Medulla oblongata (tissue), 1 donor: ENCODE data around the gene EPHB2.
"Not testable (repeated sequence)": the region's sequence is repeated elsewhere in the genome, so short reads cannot be mapped to it uniquely, and the experiment has no call there.

Experiments used
- DNase-seq: peaks from one replicate; pipeline ENCODE4 v3.0.0-alpha.2; 2015; ENCODE audit errors: extremely low spot score

The EPHB2 gene

DNA sequence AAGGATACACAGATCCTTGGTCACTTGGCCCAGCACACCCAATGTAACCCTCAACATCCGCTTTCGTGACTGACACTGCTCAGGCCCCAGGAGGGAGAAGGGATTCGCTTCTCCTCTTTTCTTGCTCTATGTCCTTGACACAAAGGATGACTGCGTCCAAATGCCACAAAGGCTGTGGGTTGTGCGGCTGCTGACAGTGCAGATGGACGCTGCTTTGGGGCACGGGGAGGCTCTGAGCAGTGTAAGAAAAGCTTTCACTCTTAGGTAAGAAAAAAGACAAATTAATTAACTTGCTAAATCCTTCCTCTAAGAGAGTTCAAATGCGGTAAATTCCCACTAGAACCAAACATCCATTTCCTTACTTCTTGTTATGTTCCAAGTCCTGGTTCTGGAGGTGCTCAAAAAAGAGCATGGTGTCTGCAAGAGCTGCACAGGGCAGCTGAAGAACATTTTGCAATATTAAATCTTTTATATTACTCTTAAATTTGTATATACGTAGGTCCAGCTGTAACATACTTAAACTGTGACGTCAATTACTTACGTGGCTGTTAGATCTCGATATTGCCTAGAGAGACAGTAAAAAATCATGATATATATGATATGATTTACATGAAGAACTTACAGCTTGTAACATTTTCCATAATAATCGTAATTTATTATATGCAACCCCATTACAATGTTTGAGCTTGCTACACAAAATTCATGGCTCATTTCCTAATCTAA, 19.4 kb upstream of the EPHB2 start:
- DNase-seq: no peak

DNA sequence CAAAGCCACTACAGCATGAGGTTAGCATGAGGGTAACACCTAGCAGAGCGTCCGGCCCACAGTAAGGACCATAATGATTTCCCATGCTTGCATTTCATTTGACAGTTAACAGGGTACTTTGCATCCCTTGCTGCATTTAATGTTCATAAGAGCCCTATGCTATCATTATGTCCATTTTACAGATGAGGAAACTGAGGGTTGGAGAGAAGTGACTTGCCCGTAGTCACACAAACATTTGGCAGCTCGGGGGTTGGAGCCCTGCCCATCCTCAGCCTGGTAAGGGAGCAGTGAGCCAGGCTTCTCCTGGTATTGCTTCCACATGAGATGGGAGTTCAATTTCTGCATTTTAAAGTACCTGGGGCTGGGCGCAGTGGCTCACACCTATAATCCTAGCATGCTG, 16.5 kb upstream of the EPHB2 start:
- no peak for DNase-seq

DNA sequence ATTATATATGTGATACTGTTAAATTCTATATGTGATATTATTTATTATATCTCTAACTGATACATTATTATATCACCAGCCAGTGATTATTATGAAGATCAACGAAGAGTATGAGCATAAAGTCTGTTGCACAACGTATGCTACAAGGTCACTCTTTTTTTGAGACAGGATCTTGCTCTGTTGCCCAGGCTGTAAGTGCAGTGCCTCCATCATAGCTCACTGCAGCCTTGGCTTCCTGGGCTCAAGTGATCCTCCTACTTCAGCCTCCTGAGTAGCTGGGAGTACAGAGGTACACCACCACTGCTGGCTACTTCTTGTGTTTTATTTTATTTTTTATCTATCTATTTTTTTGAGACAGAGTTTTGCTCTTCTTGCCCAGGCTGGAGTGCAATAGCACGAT, 14.0 kb upstream of the EPHB2 start:
- DNase-seq: no peak

DNA sequence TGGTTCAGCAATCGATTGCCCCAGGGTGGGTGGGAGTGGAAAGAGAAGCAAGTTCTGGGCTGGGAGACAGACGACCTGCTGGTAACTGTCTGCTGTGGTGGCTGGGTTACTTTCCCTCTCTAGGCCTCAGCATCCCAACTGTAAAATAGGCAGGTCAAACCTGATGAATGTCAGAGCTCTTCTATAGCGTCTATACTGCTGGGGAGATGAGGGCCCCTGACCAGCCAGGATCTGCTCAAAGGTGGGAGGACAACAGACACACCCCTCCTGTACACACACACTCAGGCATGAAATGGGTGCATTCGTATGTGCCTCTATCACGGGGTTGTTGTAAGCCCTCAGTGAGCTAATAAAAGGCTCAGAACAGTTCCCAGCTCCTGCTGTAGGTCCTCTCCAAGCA, 12.7 kb upstream of the EPHB2 start:
- no peak for DNase-seq

DNA sequence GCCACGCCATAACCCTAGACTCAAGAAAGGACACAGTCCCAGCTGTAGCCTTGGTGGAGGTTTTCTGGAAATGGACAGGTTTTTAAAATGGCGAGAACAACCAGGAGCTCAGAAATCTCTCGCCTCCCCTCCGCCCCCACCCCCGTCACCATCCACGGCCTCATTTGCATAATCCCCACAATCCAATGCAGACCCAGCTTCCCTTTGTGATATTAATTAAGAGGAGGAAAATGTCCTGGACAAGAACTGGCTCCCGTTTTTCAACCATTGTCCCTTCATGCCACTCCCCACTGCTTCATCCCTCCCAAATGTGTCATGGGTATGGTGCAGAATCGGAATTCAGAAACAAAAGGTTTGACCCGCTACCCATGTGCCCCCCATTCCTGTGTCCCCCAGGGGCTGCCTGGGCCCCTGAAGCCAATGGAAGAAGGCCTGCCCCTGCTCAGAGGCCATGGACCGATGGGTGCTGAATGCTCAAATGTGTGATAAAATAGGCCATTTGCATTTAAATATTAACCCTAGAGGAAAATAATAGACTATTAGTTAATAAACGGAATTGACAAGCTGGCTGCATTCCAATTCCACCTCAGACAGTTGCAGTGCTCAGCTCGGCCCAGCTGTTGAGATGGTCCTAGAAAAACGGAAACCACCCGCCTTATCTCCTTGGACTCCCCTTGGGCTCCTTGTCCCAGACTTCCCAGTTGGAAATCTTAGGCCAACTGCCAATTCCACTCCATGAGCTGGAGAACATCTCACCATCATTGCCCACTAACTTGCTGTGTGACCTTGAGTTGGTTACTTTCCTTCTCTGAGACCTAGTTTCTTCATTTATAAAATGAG, 10.7 kb upstream of the EPHB2 start:
- DNase-seq: no peak

DNA sequence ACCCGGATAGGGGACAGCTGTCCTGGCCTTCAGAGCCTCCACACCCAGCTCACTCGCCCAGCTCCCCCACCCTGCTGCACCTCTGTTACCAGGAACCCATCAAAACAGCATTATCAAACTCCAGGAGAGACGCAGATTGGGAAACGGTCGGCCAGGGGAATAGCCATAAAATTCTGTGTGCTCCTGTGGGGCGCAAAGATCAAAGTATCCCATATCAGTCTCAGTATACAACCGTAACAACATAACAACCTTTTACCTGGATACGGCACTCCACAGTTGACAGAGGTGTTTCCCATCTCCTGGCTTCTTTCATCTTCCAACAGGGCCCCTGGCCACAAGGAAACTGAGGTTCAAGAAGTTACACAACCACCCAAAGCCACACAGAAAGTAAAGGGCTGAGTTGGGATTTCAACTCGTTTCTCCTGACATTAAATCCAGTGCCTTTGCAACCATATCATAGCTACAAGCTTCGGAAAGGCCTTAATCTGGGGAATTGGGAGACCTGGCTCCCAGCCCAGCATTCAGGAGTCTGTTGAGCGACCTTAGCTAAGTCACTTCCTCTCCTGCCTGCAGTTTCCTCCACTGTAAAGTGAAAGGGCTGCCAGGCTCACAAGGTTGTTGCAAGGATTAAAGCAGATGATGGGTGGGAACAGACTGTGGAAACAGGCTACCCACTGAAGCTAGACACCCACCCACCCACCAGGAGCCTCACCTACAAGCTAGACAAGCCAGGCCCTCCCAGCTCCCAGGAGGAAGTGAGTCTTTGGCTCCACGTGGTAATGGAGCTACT, 8.1 kb upstream of the EPHB2 start:
- no peak for DNase-seq

DNA sequence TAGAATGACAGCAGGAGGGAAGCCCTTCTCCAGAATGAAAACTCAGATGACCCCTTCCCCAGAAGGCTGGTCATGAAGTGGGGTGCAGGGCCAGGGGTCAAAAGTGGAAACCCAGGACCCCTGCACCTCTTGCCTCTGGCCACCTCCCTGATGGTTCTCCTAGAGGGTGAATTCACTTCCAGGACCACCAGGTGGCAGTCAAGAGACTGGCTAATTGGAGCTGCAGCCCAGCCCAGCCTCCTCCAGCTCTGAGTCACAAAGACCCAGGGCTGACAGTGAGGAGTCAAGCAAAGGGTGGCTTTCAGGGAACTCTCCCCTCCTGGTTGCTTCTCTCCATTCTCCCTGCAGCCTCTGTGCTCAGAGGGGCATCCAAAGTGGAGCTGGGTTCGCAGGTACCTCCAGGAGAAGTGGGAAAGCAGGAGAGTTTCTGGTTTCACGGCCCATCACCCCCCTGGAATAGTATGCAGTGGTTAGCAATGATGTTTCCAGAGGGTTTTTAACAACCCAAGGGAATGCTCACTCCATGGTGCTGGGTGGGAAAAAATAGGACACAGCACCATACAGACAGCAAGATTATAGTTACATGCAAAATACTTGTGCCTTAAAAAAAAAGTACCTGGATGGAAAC, 6.1 kb upstream of the EPHB2 start:
- DNase-seq: peak; percentile 96

DNA sequence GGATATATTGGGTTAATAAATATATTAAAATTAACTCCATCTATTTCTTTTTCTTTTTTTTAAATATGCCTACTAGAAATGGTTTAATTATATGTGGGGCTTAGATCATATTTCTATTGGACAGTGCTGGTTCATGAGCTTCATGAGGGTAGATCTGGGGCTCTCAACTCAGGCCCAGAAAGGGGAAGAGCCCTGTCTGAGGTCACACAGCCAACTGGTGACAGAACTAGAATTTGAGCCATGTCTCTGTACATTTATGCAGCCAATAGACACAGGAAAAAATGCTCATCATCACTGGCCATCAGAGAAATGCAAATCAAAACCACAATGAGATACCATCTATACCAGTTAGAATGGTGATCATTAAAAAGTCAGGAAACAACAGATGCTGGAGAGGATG, 5.1 kb upstream of the EPHB2 start:
- no peak for DNase-seq

DNA sequence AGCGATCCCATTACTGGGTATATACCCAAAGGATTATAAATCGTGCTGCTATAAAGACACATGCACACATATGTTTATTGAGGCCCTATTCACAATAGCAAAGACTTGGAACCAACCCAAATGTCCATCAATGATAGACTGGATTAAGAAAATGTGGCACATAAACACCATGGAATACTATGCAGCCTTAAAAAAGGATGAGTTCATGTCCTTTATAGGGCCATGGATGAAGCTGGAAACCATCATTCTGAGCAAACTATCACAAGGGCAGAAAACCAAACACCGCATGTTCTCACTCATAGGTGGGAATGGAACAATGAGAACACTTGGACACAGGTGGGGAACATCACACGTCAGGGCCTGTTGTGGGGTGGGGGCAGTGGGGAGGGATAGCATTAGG, 4.5 kb upstream of the EPHB2 start:
- DNase-seq: not testable (repeated sequence)

DNA sequence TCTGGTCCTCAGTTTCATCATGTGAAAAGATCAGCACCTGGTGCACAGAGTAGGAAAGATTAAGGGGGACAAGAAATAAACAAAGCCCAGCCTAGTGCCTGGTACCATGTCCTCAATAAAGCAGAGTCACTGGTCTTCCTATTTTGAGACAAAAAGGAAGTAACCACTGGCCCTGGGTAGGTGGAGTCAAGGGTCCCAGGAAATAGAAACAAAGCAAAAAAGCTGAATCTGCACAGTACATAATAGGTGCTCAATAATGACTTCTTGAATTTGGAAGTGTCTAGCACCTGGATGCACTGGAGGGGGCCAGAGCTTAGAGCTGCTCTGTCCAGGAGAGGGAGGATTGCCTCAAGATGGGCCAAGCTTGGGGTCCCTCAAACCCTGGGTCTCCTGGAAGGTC, 1.9 kb upstream of the EPHB2 start:
- peak; percentile 23 for DNase-seq

DNA sequence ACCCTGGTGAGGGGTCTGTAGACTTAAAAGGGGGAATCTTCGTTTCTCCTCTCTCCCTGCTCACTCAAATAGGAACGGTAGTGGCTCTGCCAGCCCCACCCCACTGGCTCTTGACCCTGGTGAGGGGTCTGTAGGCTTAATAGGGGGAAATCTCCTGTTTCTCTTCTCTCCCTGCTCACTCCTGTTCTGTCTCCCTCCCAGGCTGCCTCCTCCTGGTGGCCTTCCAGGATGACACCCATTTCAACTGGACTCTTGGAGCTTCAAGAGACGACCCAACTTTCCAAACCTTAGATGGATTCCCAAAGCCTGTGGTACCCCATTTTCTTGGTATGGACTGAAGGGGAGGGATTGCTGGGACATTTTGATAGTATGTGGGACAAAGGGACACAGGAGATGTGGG, 1.4 kb upstream of the EPHB2 start:
- no peak for DNase-seq

DNA sequence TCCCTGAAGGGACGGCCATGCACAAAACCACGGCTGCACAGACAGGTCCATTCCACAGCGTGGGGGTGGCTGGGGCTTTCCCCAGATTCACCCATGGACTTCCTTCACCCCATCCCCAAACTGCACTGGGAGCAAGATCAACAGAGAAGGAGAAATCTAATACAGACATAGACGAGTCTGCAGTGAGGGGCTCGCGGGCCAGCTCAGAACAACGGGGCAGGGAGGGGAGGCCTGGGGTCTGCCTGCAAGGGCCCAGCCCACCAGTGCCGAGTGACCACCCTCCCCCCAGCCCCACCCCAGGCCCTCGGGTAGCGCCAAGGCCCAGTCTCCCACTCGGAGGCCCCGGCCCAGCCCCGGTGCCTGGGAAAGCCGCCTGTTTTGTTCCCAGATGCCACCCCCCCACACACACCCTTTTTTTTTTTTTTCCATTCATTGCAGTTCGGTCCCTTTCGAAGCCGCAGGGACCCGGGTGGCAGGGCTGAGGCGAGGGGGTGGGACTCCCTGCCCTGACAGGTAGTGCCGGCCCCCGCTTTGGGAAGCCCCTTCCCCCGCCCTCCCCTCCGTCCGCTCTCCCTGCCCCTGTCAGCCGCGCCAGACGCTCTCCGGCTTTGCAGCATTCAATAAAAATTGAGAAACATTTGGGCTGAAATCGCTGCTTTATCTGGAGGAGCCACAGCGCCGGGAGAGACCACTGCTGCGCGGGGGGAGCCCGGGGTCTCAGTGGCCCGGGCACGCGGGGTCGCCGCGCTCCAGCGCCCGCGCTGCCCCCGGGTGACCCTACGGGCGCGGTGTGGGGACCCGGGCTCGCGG, 543 bp upstream of the EPHB2 start:
- peak; percentile 55 for DNase-seq

DNA sequence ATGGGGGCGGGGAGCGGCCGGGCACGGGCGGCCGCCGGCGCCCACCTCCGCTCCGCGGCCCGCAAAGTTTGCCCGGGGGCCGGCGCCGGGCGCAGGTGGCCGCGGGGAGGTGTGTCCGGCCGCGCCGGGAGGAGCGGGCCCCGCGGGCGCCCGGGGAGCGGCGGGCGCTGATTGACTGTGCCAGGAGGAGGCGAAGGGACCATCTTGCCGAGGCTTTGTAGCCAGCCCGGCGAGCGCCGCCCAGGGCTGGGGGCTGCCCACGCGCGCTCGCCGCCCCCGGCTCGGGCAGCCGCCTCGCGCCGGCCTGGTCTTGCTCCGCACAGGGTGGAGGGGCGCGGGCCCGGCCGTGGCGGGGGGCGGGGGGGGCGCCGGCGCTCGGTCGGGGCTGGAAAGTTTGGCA, 432 bp downstream of the EPHB2 start:
- no peak for DNase-seq

DNA sequence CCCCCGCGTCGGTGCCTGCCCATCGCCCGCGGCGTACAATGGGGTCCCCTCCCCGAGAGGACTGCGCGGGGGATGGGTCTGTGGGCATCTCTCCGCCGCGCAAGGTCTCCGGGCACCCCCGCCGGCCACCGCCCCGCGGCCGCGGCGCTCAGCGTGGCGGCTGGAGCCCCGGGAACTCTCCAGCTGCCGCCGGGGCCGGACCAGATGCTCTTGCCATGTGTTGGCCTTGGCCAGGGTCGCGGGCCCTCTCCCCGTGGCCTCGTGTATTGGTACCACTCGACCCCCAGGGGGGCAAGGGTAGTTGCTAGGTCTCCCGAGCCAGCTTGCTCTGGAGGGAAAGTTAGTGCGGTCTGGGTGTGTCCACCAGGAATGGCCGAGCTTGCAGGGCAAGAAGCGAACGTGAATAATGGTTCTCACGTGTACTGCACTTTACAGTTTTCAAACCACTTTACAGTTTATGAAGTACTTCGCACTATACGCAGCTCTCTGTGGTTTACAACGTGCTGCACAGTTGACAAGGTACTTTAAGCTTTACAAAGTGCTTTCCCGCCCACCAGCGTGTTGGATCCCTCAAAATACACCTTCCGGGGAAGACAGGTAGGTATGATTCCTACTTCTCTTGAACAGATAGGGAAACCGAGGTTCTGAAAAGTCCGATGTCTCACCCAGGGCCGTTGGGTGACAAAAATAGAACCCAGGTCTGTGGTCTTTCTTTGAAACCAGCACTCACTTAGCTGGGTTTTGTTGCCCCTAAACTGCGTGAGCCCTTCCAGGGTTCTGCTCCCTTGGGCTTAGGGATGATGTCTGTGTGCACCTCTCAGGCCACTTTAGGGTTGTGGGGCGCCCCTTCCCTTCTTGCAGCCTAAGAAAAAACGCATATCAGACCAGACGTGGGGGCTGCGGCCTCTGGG, 1.2 kb downstream of the EPHB2 start:
- DNase-seq: no peak

DNA sequence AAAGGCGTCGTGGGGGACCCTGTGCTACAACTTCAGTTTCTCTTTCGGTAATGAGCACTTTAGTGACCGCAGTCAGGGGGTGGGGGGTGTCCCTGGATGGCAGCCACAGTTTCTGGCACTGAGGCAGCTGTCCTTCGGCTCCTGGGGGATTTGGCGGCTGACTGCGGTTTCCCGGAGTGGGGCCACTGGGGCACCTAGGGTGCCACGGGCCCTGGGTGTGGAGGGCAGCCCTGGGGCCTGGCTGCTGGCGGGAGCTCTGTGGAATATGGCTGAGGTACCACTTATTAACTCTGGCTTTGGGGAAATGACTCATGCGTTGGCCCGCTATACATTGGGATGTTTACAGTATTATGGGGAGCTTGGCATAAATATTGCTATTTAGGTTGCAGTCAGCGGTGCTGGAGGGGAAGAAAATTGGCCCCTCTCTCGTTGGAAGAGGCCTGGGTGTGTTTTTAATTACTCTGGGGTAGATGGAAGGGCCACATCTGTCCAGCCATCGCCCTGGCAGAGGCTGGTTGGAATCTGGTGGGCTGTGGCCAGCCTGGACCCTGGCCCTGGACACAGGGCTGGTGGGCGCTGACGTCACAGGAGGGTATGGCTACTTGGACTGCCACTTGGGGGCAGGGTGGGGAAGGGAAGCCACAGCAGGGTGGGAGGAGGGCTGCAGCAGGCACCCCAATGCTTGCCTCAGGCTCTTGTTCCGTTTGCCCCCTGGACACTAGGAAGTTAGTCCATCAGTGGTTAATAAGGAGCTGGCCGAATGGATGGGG, 2.0 kb downstream of the EPHB2 start:
- peak; percentile 27 for DNase-seq

DNA sequence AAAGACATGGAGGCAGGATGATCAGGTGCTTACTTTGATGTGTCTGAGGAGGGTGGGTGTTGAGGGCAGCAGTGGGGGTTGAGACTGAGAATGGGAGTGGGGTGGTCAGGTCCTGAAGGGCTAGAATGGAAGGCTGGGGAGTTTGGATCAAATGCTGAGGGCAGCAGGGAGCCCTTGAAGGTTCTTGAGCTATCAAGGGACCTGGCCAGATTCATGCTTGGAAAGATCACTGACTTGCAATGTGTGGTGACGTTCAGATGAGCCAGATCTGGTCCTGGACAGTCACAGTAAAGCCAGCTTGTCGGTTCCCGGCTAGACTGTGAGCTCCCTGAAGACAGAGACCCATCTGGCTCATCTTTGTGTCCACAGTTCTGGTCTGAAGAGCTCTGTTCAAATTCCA, 3.8 kb downstream of the EPHB2 start:
- no peak for DNase-seq

DNA sequence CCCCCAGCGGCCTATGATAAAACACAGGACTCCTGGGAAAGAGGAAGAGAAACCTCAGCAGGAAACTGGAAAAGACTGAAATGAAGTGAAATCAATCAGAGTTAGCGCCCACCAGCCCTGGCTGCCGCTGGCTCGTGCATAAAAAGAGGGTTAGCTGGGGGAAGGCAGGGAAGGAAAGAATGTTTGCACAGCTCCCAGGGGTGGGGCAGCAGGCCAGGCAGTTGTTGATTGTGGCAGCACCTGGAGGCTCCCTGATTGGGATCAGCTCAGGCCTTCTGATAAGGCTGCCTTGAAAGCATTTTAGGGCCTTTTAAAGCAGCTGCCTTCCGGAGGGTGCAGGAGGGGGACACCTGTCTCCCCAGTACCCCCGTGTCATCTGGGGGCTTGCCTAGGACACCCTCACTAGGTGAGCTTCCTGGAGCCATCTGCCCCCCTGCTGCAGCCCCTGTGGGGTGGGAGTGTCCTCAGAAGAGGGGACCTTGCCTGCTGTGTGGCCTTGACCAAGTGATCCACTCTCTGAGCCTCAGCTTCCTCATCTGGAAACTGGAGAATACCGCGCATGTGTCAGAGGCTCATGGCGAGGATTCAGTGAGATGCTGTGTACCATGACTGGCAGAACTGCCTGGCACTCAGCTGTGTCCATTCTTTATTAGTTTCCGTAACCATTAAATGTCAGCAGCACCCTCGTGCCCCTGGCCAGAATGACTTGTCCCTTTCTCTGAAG, 6.6 kb downstream of the EPHB2 start:
- DNase-seq: no peak

DNA sequence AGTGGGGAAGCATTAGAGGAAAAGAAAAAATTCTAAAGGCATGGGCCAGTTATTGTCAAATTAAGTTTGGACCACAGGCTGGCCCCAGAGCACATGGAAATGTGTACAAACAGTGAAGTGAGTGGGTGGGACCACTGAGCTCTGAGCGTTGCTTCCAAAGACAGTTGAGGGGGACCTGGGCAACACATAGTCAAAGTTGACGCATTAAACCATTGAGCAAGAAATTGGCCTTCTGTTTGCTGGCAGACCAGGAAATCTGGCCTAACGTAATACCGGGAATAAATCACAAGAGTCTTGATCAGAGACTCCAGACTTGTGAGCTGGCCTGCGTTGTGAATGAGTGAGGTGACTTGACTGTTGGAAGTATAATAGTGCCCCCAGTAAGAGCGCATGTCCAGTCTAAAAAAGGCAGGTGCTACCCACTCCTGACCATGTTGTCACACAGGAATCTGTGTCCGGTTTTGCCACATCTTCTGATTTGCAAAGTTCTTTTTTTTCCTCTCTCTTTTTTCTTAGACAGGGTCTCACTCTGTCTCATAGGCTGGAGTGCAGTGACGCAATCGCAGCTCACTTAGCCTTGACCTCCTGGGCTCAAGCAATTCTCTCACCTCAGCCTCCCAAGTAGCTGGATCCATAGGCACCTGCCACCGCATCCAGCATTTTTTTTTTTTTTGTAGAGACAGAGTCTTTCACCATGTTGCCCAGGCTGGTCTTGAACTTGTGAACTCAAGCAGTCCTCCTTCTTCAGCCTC, 10.7 kb downstream of the EPHB2 start:
- DNase-seq: no peak
